ENCODE data around the gene CDH19.

Gene CDH19

DNA sequence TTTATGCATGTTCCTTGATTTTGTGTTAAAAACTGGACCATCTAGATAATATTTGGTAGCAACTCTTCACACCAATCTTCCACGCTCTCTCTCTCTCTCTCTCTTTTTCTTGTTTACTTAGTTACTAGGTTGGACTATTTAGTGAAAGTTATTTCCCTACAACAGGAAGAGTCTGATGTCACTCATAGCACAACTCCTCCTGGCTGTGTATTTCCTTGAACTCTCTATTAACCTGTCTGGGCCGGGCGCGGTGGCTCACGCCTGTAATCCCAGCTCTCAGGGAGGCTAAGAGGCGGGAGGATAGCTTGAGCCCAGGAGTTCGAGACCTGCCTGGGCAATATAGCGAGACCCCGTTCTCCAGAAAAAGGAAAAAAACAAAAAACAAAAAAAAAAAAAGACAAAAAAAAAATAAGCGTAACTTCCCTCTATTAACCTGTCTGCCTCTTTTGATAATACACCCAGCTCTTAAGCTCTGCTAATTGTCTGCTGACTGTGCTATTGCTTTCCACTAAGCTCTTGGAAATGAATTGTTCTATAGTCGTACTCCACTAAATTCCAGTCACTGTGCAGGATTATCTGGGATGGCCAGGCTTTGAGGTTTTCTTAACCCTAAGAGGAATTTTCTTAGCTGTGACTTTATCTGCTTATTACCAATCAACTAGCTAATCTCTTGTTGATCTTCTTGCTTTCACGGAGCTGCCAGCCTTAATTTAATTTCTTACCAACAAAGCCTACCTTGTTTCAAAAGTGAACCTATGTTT is 18.1 kb upstream of the CDH19 start:
- H3K4me1 ChIP-seq (ENCODE audit: insufficient read depth, low read length) = peaks cover 17% of the 10 kb centered on the region
- no peaks in the 10 kb centered on the region for H3K9me3 ChIP-seq (ENCODE audit: insufficient read depth, low read depth, low read length)
- H3K27me3 ChIP-seq (ENCODE audit: insufficient read depth, low read length) = no peaks in the 10 kb centered on the region
- H3K27ac ChIP-seq (ENCODE audit: low read depth, low read length) = no peak overlapping the region
- 87% methylated on average over 8 of the region's 12 CpGs for WGBS
- H3K36me3 ChIP-seq (ENCODE audit: insufficient read depth, low read length) = no peaks in the 10 kb centered on the region
- H3K4me3 ChIP-seq (ENCODE audit: low read length) = no peak overlapping the region
- no peak overlapping the region for H3K9ac ChIP-seq (ENCODE audit: low read depth, low read length)

GRCh38 chr18:66616523-66616983 is 12.7 kb upstream of the CDH19 start:
- WGBS = 63% methylated on average over 4 of the region's 4 CpGs
- H3K36me3 ChIP-seq (ENCODE audit: insufficient read depth, low read length) = no peaks in the 10 kb centered on the region
- H3K27ac ChIP-seq (ENCODE audit: low read depth, low read length) = no peak overlapping the region

DNA sequence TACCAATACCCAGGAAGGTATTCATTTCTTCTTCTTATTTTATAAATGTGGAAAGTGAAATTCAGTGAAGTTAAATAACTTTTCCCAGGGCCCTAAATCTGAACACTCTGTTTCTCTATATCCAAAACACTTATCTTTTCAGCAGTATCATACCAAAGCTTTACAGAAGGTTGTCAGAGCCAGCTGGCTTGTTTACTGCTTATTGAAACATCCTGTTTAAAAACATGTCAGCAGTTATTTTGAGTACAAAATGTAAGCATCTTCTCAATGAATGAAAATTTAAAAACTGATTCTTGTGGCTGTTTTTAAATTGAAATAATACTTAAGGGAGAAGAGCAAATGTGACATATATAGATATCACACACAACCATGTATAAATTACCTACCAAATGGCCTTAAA is 11.3 kb upstream of the CDH19 start:
- H3K9me3 ChIP-seq (ENCODE audit: insufficient read depth, low read depth, low read length) = no peaks in the 10 kb centered on the region
- H3K36me3 ChIP-seq (ENCODE audit: insufficient read depth, low read length) = no peaks in the 10 kb centered on the region
- no peak overlapping the region for H3K4me3 ChIP-seq (ENCODE audit: low read length)
- no peak overlapping the region for H3K9ac ChIP-seq (ENCODE audit: low read depth, low read length)
- no peaks in the 10 kb centered on the region for H3K27me3 ChIP-seq (ENCODE audit: insufficient read depth, low read length)
- H3K4me1 ChIP-seq (ENCODE audit: insufficient read depth, low read length) = no peaks in the 10 kb centered on the region
- no peak overlapping the region for H3K27ac ChIP-seq (ENCODE audit: low read depth, low read length)

More at GRCh38 chr18:66616523-66616983, 12.7 kb upstream of the CDH19 start:
- H3K9ac ChIP-seq (ENCODE audit: low read depth, low read length) = no peak overlapping the region
- no peaks in the 10 kb centered on the region for H3K4me1 ChIP-seq (ENCODE audit: insufficient read depth, low read length)
- no peaks in the 10 kb centered on the region for H3K9me3 ChIP-seq (ENCODE audit: insufficient read depth, low read depth, low read length)
- H3K4me3 ChIP-seq (ENCODE audit: low read length) = no peak overlapping the region
- H3K27me3 ChIP-seq (ENCODE audit: insufficient read depth, low read length) = no peaks in the 10 kb centered on the region

DNA sequence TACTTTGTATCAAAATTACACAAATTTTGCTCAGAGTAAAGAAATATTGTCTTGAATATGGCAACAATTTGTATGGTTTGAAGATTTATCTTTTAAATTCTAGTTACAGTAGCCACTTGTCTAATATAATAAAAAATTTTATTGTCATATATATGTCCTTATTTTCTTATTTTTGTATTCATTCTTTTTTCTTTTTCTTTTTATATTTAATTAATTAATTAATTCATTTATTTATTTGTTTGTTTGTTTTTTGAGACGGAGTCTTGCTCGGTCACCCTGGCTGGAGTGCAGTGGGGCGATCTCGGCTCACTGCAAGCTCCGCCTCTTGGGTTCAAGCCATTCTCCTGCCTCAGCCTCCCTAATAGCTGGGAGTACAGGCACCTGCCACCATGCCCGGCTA is 3.7 kb upstream of the CDH19 start:
- Histone ChIP-seq H3K9ac (ENCODE audit: low read depth, low read length) (no peak overlapping the region), H3K9me3 (ENCODE audit: insufficient read depth, low read depth, low read length) (no peaks in the 10 kb centered on the region), H3K36me3 (ENCODE audit: insufficient read depth, low read length) (no peaks in the 10 kb centered on the region), H3K27ac (ENCODE audit: low read depth, low read length) (no peak overlapping the region), H3K4me1 (ENCODE audit: insufficient read depth, low read length) (no peaks in the 10 kb centered on the region), H3K4me3 (ENCODE audit: low read length) (no peak overlapping the region), H3K27me3 (ENCODE audit: insufficient read depth, low read length) (no peaks in the 10 kb centered on the region)
- WGBS = 98% methylated on average over 6 of the region's 6 CpGs

GRCh38 chr18:66601649-66602048 is 2.2 kb downstream of the CDH19 start:
- Histone ChIP-seq H3K27me3 (ENCODE audit: insufficient read depth, low read length) (no peaks in the 10 kb centered on the region), H3K4me3 (ENCODE audit: low read length) (no peak overlapping the region), H3K36me3 (ENCODE audit: insufficient read depth, low read length) (no peaks in the 10 kb centered on the region), H3K9ac (ENCODE audit: low read depth, low read length) (no peak overlapping the region), H3K9me3 (ENCODE audit: insufficient read depth, low read depth, low read length) (no peaks in the 10 kb centered on the region), H3K4me1 (ENCODE audit: insufficient read depth, low read length) (no peaks in the 10 kb centered on the region), H3K27ac (ENCODE audit: low read depth, low read length) (no peak overlapping the region)
- WGBS = 86% methylated on average over 3 of the region's 3 CpGs

- Histone ChIP-seq H3K4me3 (ENCODE audit: low read length) (no peak overlapping the region), H3K27me3 (ENCODE audit: insufficient read depth, low read length) (no peaks in the 10 kb centered on the region), H3K4me1 (ENCODE audit: insufficient read depth, low read length) (no peaks in the 10 kb centered on the region), H3K9me3 (ENCODE audit: insufficient read depth, low read depth, low read length) (no peaks in the 10 kb centered on the region), H3K9ac (ENCODE audit: low read depth, low read length) (no peak overlapping the region), H3K27ac (ENCODE audit: low read depth, low read length) (no peak overlapping the region), H3K36me3 (ENCODE audit: insufficient read depth, low read length) (no peaks in the 10 kb centered on the region)
- 86% methylated on average over 2 of the region's 3 CpGs for WGBS
Observed at GRCh38 chr18:66599190-66599589, 4.7 kb downstream of the CDH19 start.

GRCh38 chr18:66587430-66587829 is 16.5 kb downstream of the CDH19 start:
- Histone ChIP-seq H3K27me3 (ENCODE audit: insufficient read depth, low read length) (no peaks in the 10 kb centered on the region), H3K27ac (ENCODE audit: low read depth, low read length) (no peak overlapping the region), H3K4me3 (ENCODE audit: low read length) (no peak overlapping the region), H3K4me1 (ENCODE audit: insufficient read depth, low read length) (no peaks in the 10 kb centered on the region), H3K9me3 (ENCODE audit: insufficient read depth, low read depth, low read length) (no peaks in the 10 kb centered on the region), H3K36me3 (ENCODE audit: insufficient read depth, low read length) (no peaks in the 10 kb centered on the region), H3K9ac (ENCODE audit: low read depth, low read length) (no peak overlapping the region)
- WGBS = 95% methylated on average over 3 of the region's 4 CpGs

GRCh38 chr18:66582211-66582610 is 21.7 kb downstream of the CDH19 start:
- H3K27ac ChIP-seq (ENCODE audit: low read depth, low read length) = no peak overlapping the region
- no peaks in the 10 kb centered on the region for H3K4me1 ChIP-seq (ENCODE audit: insufficient read depth, low read length)
- no peaks in the 10 kb centered on the region for H3K36me3 ChIP-seq (ENCODE audit: insufficient read depth, low read length)

DNA sequence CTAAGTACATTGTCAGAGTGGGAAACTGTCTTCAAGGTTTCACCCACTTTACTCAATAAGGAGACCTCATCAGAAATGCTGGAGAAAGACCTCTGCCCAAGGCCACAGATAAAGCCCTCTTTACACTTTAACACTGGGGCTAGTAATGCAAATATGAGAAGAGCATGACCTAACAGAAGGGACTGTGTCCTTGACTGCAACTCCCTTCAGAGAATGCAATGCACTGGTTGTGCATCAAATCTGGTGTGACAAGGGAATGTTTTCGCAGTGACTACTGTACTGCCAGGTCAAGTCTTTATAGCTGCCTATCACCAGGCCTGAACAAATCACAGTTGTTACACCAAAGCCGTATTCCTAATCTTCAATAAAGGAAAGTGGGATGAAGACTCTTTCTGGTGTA is 28.6 kb downstream of the CDH19 start:
- Histone ChIP-seq H3K36me3 (ENCODE audit: insufficient read depth, low read length) (no peaks in the 10 kb centered on the region), H3K27me3 (ENCODE audit: insufficient read depth, low read length) (no peaks in the 10 kb centered on the region), H3K27ac (ENCODE audit: low read depth, low read length) (no peak overlapping the region), H3K9ac (ENCODE audit: low read depth, low read length) (no peak overlapping the region), H3K9me3 (ENCODE audit: insufficient read depth, low read depth, low read length) (no peaks in the 10 kb centered on the region), H3K4me3 (ENCODE audit: low read length) (no peak overlapping the region), H3K4me1 (ENCODE audit: insufficient read depth, low read length) (no peaks in the 10 kb centered on the region)
- 87% methylated on average over 2 of the region's 2 CpGs for WGBS

More at GRCh38 chr18:66582211-66582610, 21.7 kb downstream of the CDH19 start:
- H3K27me3 ChIP-seq (ENCODE audit: insufficient read depth, low read length) = no peaks in the 10 kb centered on the region
- H3K4me3 ChIP-seq (ENCODE audit: low read length) = no peak overlapping the region
- no peaks in the 10 kb centered on the region for H3K9me3 ChIP-seq (ENCODE audit: insufficient read depth, low read depth, low read length)
- H3K9ac ChIP-seq (ENCODE audit: low read depth, low read length) = no peak overlapping the region

- H3K36me3 ChIP-seq (ENCODE audit: insufficient read depth, low read length) = no peaks in the 10 kb centered on the region
- H3K4me3 ChIP-seq (ENCODE audit: low read length) = no peak overlapping the region
- WGBS = 95% methylated on average over 6 of the region's 6 CpGs
- H3K27me3 ChIP-seq (ENCODE audit: insufficient read depth, low read length) = no peaks in the 10 kb centered on the region
- H3K9me3 ChIP-seq (ENCODE audit: insufficient read depth, low read depth, low read length) = no peaks in the 10 kb centered on the region
- H3K4me1 ChIP-seq (ENCODE audit: insufficient read depth, low read length) = no peaks in the 10 kb centered on the region
- no peak overlapping the region for H3K9ac ChIP-seq (ENCODE audit: low read depth, low read length)
- H3K27ac ChIP-seq (ENCODE audit: low read depth, low read length) = no peak overlapping the region
Observed at GRCh38 chr18:66571845-66572244, 32.0 kb downstream of the CDH19 start.

DNA sequence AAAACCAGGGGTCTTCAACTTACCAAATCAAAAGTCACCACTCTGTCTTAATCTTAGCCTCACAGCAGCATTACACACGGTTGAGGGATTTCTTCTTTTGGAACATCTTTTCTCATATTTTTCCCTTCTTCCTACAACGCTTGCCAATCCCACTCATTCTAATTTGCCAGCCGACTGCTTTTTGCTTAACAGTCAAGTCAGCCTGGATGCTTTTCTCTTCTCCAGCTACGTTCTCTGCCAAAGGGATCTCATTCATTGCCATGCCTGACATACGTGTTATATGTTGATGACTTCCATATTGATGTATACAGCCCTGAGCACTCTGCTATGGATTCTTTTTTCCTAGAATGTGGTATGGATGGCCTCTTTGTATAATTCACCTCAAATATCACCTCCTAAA is 37.3 kb downstream of the CDH19 start:
- no peak overlapping the region for H3K4me3 ChIP-seq (ENCODE audit: low read length)
- H3K9me3 ChIP-seq (ENCODE audit: insufficient read depth, low read depth, low read length) = no peaks in the 10 kb centered on the region
- no peaks in the 10 kb centered on the region for H3K27me3 ChIP-seq (ENCODE audit: insufficient read depth, low read length)
- H3K36me3 ChIP-seq (ENCODE audit: insufficient read depth, low read length) = no peaks in the 10 kb centered on the region
- no peak overlapping the region for H3K27ac ChIP-seq (ENCODE audit: low read depth, low read length)
- 97% methylated on average over 4 of the region's 5 CpGs for WGBS
- no peaks in the 10 kb centered on the region for H3K4me1 ChIP-seq (ENCODE audit: insufficient read depth, low read length)
- H3K9ac ChIP-seq (ENCODE audit: low read depth, low read length) = no peak overlapping the region

DNA sequence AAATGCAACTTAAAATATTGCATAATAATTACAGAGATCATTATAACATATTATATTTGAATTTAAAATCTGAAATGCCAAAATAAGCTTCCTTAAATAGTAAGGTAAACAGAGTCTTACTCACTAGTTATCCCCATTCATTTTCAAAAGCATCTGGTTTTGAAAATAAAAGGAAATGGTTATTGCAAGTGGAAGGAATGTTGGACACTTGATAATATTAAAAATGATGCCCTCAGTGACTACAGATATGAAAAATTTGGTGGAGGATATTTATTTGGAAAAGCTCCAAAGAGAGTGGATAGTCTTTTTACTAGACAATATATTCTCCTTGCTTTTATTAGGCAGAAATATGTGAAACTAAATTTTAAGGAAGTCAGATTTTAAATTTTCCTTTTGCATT is 39.7 kb downstream of the CDH19 start:
- Histone ChIP-seq H3K4me1 (ENCODE audit: insufficient read depth, low read length) (no peaks in the 10 kb centered on the region), H3K36me3 (ENCODE audit: insufficient read depth, low read length) (no peaks in the 10 kb centered on the region), H3K27me3 (ENCODE audit: insufficient read depth, low read length) (no peaks in the 10 kb centered on the region), H3K9ac (ENCODE audit: low read depth, low read length) (no peak overlapping the region), H3K9me3 (ENCODE audit: insufficient read depth, low read depth, low read length) (no peaks in the 10 kb centered on the region), H3K27ac (ENCODE audit: low read depth, low read length) (no peak overlapping the region), H3K4me3 (ENCODE audit: low read length) (no peak overlapping the region)
